NCI-H1048 (cell line): ENCODE results near the gene ZNF397.
A peak's percentile ranks its signal among the peaks of the same experiment; 100 is the strongest.

ENCODE experiments used
- DNase-seq: peaks from one replicate; lab custom pipeline; 2025; lab: John Stamatoyannopoulos, UW

Gene ZNF397

DNA sequence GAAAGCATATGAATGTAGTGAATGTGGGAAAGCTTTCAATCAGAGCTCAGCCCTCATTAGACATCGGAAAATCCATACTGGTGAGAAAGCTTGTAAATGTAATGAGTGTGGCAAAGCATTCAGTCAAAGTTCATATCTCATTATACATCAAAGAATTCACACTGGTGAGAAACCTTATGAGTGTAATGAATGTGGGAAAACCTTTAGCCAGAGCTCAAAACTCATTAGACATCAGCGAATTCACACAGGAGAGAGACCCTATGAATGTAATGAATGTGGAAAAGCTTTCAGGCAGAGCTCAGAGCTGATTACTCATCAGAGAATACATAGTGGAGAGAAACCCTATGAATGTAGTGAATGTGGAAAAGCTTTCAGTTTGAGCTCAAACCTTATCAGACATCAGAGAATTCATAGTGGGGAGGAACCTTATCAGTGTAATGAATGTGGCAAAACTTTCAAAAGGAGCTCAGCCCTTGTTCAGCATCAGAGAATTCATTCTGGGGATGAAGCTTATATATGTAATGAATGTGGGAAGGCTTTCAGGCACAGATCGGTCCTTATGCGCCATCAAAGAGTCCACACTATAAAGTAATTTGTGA, 5.0 kb downstream of the ZNF397 start:
- DNase-seq: no peak

- no peak for DNase-seq
Observed at GRCh38 chr18:35246831-35247230, 6.0 kb downstream of the ZNF397 start.

DNA sequence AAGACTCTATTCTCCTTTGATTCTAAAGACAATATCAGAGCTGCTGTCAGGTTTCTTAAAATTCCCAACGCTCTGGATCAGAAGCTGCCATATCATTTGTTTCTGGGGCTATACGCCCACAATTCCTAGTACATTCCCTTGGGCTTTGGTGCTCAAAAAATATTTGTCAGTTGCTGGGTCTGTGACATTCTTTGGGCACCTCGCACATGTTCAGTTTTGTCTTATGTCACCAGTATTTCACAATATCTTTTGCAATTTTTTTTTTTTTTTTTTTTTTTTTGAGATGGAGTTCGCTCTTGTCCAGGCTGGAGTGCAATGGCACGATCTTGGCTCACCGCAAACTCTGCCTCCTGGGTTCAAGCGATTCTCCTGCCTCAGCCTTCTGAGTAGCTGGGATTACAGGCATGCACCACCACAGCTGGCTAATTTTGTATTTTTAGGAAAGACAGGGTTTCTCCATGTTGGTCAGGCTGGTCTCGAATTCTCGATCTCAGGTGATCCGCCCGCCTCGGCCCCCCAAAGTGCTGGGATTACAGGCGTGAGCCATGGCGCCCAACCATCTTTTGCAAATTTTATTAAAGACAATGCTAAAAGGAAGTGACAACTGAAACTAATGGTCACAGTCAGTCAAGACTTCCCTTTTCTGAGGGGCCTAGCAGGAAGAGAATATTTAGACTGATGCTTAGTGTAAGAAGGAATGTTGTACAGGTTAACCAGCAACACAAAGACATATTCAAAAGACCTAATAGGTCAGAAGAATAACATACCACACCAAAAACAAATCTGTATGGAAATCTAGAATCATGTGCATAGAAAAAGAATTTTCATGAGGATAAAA, 6.8 kb downstream of the ZNF397 start:
- DNase-seq: no peak

DNA sequence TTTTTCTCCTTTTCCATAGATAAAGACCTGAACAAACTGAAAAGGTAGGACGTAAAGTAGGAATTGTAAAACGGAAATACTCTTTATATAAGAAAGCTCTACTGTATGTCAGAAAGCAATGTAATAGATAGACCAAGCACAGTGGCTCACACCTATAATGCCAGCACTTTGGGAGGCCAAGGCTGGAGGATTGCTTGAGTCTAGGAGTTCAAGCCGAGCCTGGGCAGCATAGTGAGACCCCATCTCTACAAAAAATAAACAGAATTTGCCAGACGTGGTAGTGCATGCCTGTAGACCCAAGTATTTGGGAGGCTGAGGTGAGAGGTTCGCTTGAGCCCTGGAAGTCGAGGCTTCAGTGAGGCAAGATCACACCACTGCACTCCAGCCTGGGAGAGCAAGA, 7.6 kb downstream of the ZNF397 start:
- no peak for DNase-seq

DNA sequence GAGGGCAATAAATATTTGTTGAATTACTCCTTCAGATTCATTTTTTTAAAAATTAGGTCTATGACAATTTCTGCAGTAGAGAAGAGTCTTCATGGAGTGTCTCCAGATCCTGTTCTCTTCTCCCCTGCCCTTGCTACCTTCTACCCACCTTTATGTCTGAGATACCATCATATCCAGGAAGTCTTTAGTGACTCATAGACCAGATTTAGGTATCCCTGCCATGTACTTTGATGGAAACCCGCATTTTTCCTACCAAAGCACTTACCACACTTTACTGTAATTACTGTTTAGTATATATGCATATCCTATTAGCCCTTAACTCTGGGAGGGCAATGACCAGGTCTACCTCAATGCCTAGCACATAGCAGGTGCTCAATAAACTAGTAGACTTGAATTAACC, 11.6 kb downstream of the ZNF397 start:
- DNase-seq: no peak

DNA sequence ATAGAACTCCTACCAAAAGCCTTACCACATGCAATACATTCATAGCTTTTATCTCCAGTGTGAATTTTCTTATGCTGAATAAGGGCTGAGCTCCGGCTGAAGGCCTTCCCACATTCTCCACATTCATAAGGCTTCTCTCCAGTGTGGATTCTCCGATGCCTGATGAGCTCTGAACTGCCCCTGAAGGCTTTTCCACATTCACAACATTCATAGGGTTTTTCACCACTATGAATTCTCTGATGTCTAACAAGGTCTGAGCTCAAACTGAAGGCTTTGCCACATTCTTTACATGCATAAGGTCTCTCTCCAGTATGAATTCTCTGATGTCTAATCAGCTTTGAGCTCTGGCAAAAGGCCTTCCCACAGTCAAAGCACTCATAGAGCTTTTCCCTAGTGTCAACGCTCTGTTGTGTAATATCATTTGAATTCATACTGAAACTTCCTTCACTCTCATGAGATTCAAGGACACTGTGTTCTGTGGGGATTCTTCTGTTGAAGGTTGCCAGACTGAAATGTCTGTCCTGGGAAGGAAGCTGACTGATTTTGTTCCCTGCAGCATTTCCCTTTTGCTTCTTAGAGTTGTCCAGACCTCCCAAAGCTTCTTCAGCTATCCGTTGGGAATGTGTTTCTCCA, 12.9 kb downstream of the ZNF397 start:
- no peak for DNase-seq

DNA sequence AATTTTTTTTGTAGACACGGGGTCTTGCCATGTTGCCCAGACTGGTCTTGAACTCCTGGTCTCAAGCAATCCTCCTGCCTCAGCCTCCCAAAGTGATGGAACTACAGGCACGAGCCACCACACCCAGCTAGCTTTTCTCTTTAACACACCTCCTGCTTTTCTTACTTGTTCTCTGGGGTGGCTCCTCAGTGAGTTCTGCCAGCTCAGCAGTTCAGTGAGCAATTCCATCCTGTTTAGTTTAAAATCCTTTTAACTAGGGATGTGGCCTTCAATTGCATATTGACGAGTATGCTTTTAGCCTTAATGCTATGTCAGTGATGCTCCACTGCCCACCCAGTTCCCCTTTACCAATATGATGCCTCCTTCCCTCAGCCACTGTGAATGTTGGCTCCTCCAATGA, 16.1 kb downstream of the ZNF397 start:
- no peak for DNase-seq

DNA sequence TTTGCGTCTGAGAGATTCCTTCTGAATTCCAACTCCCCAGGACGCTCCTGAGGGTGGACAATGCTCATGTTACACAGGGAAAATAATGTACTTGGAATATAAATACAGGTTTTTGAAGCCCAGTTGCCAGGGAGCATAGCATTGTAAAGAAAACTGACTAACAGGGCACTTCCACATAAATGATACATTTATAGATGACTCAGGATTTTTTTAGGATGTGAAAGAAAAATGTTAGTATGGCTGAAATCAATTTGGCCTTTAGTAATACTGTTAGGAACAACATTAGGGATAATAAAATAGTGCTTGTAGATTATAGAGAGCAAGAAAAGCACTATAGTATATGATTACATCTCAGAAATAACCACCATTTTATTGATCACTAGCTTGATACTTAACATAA, 23.6 kb downstream of the ZNF397 start:
- no peak for DNase-seq

- DNase-seq: no peak
Observed at GRCh38 chr18:35267161-35267651, 26.4 kb downstream of the ZNF397 start.

DNA sequence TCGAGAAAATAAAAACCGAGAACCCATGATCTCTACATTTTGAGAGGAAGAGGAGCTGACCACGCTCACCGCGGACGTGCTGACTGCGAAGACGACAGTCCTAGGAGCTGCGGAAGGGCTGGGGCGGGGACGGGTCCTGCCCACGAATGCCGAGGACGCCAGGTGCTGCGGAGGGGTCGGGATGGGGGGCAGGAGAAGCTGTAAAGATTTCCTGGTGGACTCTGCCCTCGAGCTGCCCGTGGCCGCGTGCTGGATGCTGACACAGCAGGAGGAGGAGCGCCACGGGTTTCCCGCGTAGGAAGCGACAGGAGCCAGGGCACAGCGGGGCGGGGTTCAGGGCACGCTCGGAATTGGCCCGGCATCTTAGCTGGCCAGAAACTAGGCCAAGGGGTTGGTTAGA, 27.0 kb downstream of the ZNF397 start:
- no peak for DNase-seq

GRCh38 chr18:35268821-35269220, 28.0 kb downstream of the ZNF397 start:
- DNase-seq: no peak

- no peak for DNase-seq
Observed at GRCh38 chr18:35271656-35272055, 30.8 kb downstream of the ZNF397 start.

- no peak for DNase-seq
Observed at GRCh38 chr18:35276267-35276666, 35.4 kb downstream of the ZNF397 start.

DNA sequence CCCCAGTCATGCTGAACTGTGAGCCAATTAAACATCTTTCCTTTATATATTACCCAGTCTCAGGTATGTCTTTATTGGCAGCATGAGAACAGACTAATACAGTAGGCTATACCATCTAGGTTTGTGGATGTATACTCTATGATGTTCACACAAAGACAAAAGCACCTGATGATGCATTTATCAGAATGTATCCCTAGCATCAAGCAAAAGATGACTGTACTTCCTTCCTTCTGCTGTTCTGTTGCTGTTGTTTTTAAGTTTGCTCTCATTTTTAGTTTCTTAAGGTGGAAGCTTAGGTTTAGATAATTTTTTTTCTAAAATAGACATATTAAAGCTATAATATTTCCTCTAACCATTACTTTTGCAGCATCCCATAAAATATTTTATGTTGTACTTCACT, 36.8 kb downstream of the ZNF397 start:
- DNase-seq: no peak

DNA sequence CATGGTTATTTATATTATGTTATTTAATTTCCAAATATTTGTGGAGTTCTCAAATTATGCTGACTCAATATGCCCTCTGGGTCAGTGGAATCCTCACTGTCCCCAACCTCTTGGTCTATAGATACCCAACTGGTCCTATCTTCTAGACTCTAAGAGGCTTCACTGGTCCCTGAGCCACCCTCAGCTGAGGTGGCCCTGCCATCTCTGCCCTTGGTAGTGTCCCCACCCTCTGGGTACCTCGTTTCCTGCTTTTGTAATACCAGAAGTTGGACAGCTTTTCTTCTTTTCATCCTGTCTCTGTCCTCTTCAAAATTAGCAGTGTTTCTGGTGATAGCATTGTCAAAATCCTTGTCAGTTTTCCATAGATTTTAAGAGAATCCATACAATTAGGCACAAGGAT, 37.3 kb downstream of the ZNF397 start:
- DNase-seq: no peak

GRCh38 chr18:35278969-35279368, 38.1 kb downstream of the ZNF397 start:
- DNase-seq: no peak

DNA sequence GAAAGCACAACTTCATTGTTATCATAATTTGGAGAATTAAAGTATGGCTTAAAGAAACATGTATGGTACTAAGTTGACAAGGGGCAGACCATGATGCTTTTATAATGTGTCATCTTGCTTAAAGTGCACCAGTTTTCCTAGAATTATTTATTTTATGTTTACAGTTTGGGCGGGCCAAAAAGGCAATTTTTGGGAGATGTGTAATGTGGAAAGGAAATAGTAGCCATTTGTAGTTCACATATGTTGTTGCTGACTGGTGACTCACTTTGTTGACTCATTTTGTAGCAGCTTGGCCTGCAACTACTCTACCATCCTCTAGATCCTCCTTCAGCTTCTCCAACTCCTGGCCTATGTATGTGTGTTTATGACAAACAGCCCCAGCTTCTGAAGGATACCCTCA, 41.5 kb downstream of the ZNF397 start:
- no peak for DNase-seq

GRCh38 chr18:35283923-35284794, 43.3 kb downstream of the ZNF397 start:
- DNase-seq: no peak

DNA sequence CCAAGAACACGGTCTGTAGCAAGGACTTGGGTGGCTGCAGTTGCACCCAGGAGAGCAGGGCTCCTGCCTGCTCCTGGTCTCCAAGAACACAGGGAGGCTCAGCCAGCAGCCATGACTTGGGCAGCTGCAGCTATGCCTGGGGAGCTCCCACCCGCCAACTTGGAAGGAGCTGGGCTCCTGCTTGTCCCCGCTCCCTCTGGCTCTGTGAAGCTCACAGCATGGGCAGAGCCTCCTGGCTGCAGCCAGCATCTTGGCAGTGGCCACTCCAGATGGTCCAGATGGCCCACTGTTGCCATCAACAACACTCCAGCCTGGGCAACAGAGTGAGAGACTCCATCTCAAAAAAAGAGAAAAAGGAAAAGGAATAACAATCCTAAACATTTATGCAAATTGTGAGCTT, 44.0 kb downstream of the ZNF397 start:
- no peak for DNase-seq

DNA sequence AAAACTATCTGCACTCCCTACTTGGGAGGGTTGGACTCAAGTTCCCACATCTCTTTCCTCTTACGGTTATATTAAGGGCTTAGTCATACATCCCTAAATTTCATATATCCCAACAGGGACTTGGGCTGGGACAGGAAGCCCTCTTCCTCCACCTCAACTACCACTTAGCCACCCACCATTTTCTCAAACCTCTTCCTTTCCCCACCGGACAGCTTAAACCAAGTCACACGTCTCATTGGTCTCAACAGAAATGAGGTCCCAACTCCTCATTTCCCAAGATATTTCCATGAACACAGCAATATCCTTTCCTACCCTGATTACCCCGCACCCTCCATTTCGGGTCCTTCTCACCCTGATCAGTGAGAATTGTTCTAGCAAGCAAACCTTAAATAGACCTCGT, 48.5 kb downstream of the ZNF397 start:
- DNase-seq: no peak

- DNase-seq: no peak
Observed at GRCh38 chr18:35289727-35290093, 48.9 kb downstream of the ZNF397 start.

- DNase-seq: peak; percentile 82
Observed at GRCh38 chr18:35290094-35290735, 49.4 kb downstream of the ZNF397 start, which contains the start of gene ZSCAN30. Gene ZSCAN30 (minus strand): TSS chr18:35290229. CDS start chr18:35264352, 25,877 bp downstream.
